VCaP (cell line): Measurements from ENCODE around the gene SLC24A3.

Source experiments
- H3K27ac ChIP-seq: fragments of 450-650 bp; 2 replicates; pipeline ENCODE4 v1.5.1; 2017
- TF ChIP-seq, protein P1 (sequence below): fragments of 450-650 bp; conservative IDR thresholded peaks from 2 replicates; pipeline ENCODE4 v1.5.1; 2017; ENCODE audit warnings: mild to moderate bottlenecking, moderate library complexity

Gene SLC24A3

DNA sequence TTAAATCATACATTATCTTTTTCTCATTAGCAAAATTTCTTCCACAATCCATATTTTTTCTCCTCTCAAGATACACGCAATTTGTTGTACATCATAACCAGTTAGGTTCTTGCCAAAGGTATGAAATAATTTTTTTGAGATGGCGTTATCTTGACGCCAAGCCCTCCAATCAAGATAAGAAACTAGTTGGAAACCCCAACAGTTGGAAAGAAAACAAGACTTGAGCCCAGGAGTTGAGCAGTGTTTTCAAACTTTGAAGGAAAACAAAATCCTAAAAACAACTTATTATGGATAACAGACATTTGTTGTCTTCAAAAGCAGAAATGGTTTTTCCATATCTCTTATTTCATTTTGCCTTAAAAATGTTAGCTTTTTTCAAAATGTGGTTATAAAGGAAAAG lies 184.8 kb downstream of the SLC24A3 start:
- TF ChIP-seq, protein P1, sequence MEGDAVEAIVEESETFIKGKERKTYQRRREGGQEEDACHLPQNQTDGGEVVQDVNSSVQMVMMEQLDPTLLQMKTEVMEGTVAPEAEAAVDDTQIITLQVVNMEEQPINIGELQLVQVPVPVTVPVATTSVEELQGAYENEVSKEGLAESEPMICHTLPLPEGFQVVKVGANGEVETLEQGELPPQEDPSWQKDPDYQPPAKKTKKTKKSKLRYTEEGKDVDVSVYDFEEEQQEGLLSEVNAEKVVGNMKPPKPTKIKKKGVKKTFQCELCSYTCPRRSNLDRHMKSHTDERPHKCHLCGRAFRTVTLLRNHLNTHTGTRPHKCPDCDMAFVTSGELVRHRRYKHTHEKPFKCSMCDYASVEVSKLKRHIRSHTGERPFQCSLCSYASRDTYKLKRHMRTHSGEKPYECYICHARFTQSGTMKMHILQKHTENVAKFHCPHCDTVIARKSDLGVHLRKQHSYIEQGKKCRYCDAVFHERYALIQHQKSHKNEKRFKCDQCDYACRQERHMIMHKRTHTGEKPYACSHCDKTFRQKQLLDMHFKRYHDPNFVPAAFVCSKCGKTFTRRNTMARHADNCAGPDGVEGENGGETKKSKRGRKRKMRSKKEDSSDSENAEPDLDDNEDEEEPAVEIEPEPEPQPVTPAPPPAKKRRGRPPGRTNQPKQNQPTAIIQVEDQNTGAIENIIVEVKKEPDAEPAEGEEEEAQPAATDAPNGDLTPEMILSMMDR, result no peak
- H3K27ac ChIP-seq, result no peak overlapping the region

DNA sequence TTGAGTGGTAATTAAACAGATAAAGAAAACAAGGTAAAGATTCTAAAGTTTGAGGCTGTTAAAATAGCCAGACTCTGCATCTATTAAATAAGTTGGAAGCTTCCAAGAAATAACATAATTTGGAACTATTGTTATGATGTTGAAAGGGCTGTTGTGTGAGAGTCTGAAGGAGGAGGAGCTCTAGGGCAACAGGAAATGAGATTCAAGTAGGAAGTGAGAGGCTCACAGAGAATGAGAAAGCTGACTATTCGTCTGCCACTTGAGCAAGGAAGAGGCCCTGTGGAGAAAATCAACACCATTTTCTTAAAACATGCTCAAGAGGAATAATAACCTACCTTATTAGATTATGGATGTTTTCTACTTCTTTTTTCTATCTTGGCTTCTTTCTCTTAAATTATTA lies 185.2 kb downstream of the SLC24A3 start:
- TF ChIP-seq, protein P1, result no peak
- no peak overlapping the region for H3K27ac ChIP-seq

DNA sequence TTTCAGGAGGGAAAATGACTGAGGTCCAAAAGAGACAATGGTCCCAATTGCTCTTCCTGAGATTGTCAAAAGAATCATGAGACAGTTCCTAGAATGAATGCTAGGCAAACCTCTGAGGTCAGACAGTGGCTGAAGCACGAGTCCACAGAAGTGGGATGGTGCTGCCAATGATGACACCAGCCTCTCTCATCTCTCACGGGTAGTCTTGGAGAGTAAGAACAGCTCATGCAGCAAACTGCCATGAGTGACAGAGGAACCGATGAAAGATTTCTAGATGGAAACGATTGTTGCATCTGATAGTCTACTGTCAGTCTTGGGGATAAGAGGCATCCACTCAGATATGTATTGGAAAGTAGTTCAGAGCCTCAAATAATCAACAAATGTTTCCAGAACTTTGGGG lies 188.7 kb downstream of the SLC24A3 start:
- no peak overlapping the region for H3K27ac ChIP-seq
- TF ChIP-seq, protein P1, result no peak

DNA sequence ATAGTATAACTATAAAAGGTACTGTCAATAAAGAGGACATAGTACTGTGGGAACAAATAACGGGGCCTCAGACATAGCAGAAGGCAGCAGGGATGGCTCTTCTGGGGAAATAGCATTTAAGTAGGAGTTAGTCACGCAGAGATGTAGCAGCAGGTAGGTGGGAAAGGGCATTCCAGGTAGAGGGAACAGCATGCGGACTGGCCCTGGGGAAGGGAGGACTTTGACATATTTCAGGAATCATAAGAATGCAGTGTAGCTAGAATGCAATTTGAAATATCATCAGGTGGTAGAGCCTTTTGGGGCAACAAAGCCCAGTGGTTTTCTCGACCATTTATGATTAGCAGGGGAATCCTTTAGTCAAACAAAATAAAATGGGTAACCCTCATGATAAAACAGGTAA lies 191.1 kb downstream of the SLC24A3 start:
- TF ChIP-seq, protein P1, result no peak
- no peak overlapping the region for H3K27ac ChIP-seq

DNA sequence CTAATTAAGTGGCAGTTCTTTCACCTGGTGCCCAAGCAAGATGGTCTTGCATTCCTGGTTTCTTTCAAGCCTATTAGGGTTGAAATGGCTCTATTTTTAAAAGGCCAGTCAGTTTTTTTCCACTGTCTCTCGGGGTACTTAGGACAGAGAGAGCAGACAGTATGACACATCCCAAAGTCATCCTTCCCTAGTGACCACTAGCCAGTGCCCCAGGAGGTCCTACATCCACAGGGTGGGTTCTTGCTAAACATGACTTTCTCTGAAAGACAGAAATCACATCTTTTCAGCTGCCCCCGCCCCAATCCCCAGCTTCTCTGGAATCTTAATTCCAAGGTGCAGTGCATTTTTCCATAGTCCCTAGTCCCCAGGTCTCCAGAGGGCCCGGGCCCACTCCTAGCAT lies 192.4 kb downstream of the SLC24A3 start:
- TF ChIP-seq, protein P1, result no peak
- peak overlapping the region; percentile 63; the same call in 1 of the 2 replicates for H3K27ac ChIP-seq

DNA sequence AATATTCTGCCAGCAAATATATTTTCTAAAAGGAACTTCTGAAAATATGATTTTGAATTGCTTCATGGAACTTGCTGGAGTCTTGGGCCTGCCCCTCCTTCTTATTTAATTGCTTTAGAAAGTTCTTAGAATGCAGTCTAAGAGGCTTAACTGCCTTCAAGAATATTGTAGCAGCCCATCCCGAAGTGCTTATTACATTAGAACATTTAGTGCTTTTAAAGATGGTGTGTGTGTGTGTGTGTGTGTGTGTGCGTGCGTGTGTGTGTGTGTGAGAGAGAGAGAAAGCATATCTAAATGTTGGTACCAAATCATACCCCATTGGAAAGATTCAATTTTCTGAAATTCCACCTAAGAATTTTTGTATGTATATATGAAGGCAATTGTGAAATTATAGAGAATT lies 193.5 kb downstream of the SLC24A3 start:
- TF ChIP-seq, protein P1, result no peak
- peak overlapping the region; percentile 63 for H3K27ac ChIP-seq

DNA sequence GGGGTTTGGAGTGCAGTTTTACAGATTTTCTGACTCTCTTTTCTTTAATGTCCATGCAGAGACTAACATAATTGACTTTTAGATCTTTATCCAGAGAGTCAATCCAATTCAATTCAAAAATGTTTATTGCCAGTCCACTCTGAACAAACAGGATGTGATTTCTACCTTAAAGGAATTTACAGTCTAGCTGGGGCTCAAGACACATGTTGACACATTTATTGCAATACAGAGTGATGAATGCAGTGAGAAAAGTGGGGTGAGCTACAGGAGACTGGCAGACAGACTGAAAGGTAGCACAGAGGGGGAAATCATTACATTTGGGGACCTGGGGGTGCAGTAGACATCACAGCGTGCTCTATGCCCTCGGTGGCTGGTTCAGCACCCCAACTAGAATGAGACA lies 193.9 kb downstream of the SLC24A3 start:
- TF ChIP-seq, protein P1, result no peak
- peak overlapping the region; percentile 63 for H3K27ac ChIP-seq

DNA sequence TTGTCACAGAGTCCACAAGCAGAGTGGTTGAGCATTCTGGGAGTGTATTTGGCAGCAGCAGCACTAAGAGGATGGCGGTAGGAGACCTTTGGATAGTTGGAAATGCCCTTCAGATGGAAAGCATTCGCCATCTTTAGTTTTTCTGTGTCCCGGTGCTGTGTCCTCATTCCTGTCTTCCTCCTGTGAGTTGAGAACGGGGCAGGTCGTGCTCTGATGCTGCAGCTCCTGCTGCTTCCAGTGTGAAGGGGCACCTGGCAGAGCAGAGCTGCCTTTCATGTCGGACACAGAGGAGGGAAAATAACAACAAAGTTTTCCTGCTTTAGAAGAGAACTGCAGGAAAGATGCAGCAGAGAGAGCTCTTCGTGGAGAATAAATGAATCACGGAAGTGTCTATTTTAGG lies 194.8 kb downstream of the SLC24A3 start:
- peak overlapping the region; percentile 63 for H3K27ac ChIP-seq
- TF ChIP-seq, protein P1, result no peak
